ENCODE measurements around the gene PER3.

The PER3 gene

GRCh38 chr1:7862211-7863060 is 78.3 kb downstream of the PER3 start:
- H3K9me3 Mint-ChIP-seq = no peaks in the 10 kb centered on the region
- H3K36me3 Mint-ChIP-seq (ENCODE audit: low read depth) = no peaks in the 10 kb centered on the region
- H3K4me3 Mint-ChIP-seq = no peak overlapping the region
- TF ChIP-seq CTCF (IDR thresholded peaks at IDR 0.05; ENCODE audit: unreplicated experiment in 3 of 3) = no peak
- peaks cover 6% of the 10 kb centered on the region for H3K27me3 Mint-ChIP-seq (ENCODE audit: low read depth)
- H3K4me1 Mint-ChIP-seq = no peaks in the 10 kb centered on the region
- H3K27ac Mint-ChIP-seq = no peak overlapping the region

- no peak for TF ChIP-seq CTCF (IDR thresholded peaks at IDR 0.05; ENCODE audit: unreplicated experiment in 3 of 3)
- H3K4me3 Mint-ChIP-seq = no peak overlapping the region
- no peaks in the 10 kb centered on the region for H3K9me3 Mint-ChIP-seq
- no peaks in the 10 kb centered on the region for H3K36me3 Mint-ChIP-seq (ENCODE audit: low read depth)
- H3K27ac Mint-ChIP-seq = no peak overlapping the region
- H3K4me1 Mint-ChIP-seq = no peaks in the 10 kb centered on the region
- peaks cover 6% of the 10 kb centered on the region for H3K27me3 Mint-ChIP-seq (ENCODE audit: low read depth)
Measured at GRCh38 chr1:7863756-7864328, 79.8 kb downstream of the PER3 start.

GRCh38 chr1:7865978-7866377 is 81.9 kb downstream of the PER3 start:
- Mint-ChIP-seq H3K36me3 (ENCODE audit: low read depth) (no peaks in the 10 kb centered on the region), H3K4me1 (no peaks in the 10 kb centered on the region), H3K27ac (no peak overlapping the region), H3K27me3 (ENCODE audit: low read depth) (peaks cover 6% of the 10 kb centered on the region), H3K4me3 (no peak overlapping the region), H3K9me3 (no peaks in the 10 kb centered on the region)
- TF ChIP-seq CTCF (IDR thresholded peaks at IDR 0.05; ENCODE audit: unreplicated experiment in 3 of 3) = no peak

GRCh38 chr1:7868070-7868780 is 84.1 kb downstream of the PER3 start:
- no peaks in the 10 kb centered on the region for H3K36me3 Mint-ChIP-seq (ENCODE audit: low read depth)
- H3K9me3 Mint-ChIP-seq = no peaks in the 10 kb centered on the region
- no peak for TF ChIP-seq CTCF (IDR thresholded peaks at IDR 0.05; ENCODE audit: unreplicated experiment in 3 of 3)
- peaks cover 9% of the 10 kb centered on the region for H3K27me3 Mint-ChIP-seq (ENCODE audit: low read depth)
- H3K4me1 Mint-ChIP-seq = no peaks in the 10 kb centered on the region
- no peak overlapping the region for H3K4me3 Mint-ChIP-seq
- no peak overlapping the region for H3K27ac Mint-ChIP-seq

GRCh38 chr1:7869136-7869920 is 85.2 kb downstream of the PER3 start:
- Mint-ChIP-seq H3K9me3 (no peaks in the 10 kb centered on the region), H3K27ac (no peak overlapping the region), H3K4me1 (no peaks in the 10 kb centered on the region), H3K27me3 (ENCODE audit: low read depth) (peaks cover 6% of the 10 kb centered on the region), H3K4me3 (no peak overlapping the region), H3K36me3 (ENCODE audit: low read depth) (no peaks in the 10 kb centered on the region)
- no peak for TF ChIP-seq CTCF (IDR thresholded peaks at IDR 0.05; ENCODE audit: unreplicated experiment in 3 of 3)

Data from nephron (organoid).